ENCODE data around the gene ZC3H13.
A peak's percentile ranks its signal among the peaks of the same experiment; 100 is the strongest.

The ZC3H13 gene

DNA sequence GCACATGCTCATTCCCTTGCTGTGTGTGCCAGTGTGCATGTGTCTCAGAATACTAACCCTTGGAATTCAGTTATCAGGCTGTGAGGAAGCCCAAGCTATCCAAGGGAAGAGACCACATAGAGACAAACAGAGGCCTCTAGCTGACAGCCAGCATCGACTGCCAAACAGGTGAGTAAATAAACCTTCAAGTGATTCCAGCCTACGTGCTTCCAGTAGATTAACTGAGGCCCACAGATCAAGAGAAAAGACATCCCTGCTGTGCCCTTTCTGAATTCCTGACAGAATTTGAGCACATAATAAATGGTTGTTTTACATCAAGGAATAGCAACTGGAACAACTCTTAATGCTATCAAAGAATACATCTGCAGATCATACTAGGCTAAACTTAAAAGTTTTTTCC, 17.5 kb downstream of the ZC3H13 start:
- TF ChIP-seq RAD21 (IDR thresholded peaks at IDR 0.05; ENCODE audit: low read depth) (no peak), TCF12 (IDR thresholded peaks at IDR 0.05; ENCODE audit: low read depth) (no peak)

DNA sequence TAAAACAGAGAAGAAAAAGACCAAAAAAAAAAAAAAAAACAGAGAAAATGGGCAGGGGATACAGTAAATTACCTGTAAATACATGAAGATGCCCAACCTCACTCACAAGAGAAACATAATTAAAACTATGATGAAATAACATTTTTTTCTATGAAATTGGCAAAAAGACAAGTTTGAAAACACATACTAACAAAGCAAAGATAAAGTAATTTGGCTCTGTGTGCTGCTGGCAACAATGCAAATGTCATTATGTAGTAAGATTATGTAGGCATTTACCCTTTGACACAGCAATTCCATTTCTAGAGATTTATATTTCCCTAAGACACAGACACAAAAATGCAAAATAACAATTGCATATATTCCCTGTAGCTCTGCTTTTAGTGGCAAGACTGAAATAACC, 20.2 kb downstream of the ZC3H13 start:
- no peak for TF ChIP-seq NFIC (IDR thresholded peaks at IDR 0.05)
- TF ChIP-seq, protein P1, sequence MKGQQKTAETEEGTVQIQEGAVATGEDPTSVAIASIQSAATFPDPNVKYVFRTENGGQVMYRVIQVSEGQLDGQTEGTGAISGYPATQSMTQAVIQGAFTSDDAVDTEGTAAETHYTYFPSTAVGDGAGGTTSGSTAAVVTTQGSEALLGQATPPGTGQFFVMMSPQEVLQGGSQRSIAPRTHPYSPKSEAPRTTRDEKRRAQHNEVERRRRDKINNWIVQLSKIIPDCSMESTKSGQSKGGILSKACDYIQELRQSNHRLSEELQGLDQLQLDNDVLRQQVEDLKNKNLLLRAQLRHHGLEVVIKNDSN (IDR thresholded peaks at IDR 0.05) = no peak
- TF ChIP-seq CEBPB (IDR thresholded peaks at IDR 0.05) = no peak
- TF ChIP-seq, protein P2, sequence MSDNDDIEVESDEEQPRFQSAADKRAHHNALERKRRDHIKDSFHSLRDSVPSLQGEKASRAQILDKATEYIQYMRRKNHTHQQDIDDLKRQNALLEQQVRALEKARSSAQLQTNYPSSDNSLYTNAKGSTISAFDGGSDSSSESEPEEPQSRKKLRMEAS (IDR thresholded peaks at IDR 0.05) = no peak
- TF ChIP-seq CREB1 (IDR thresholded peaks at IDR 0.05; ENCODE audit: low read depth) = no peak
- TF ChIP-seq TAF1 (IDR thresholded peaks at IDR 0.05; ENCODE audit: low read depth) = no peak
- TF ChIP-seq RAD21 (IDR thresholded peaks at IDR 0.05; ENCODE audit: low read depth) = no peak
- no peak for TF ChIP-seq EGR1 (IDR thresholded peaks at IDR 0.05)
- TF ChIP-seq, protein P3, sequence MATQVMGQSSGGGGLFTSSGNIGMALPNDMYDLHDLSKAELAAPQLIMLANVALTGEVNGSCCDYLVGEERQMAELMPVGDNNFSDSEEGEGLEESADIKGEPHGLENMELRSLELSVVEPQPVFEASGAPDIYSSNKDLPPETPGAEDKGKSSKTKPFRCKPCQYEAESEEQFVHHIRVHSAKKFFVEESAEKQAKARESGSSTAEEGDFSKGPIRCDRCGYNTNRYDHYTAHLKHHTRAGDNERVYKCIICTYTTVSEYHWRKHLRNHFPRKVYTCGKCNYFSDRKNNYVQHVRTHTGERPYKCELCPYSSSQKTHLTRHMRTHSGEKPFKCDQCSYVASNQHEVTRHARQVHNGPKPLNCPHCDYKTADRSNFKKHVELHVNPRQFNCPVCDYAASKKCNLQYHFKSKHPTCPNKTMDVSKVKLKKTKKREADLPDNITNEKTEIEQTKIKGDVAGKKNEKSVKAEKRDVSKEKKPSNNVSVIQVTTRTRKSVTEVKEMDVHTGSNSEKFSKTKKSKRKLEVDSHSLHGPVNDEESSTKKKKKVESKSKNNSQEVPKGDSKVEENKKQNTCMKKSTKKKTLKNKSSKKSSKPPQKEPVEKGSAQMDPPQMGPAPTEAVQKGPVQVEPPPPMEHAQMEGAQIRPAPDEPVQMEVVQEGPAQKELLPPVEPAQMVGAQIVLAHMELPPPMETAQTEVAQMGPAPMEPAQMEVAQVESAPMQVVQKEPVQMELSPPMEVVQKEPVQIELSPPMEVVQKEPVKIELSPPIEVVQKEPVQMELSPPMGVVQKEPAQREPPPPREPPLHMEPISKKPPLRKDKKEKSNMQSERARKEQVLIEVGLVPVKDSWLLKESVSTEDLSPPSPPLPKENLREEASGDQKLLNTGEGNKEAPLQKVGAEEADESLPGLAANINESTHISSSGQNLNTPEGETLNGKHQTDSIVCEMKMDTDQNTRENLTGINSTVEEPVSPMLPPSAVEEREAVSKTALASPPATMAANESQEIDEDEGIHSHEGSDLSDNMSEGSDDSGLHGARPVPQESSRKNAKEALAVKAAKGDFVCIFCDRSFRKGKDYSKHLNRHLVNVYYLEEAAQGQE (IDR thresholded peaks at IDR 0.05; ENCODE audit: low read depth) = no peak
- no peak for TF ChIP-seq ZBTB7A (IDR thresholded peaks at IDR 0.05; ENCODE audit: low read depth)
- no peak for TF ChIP-seq YY1 (IDR thresholded peaks at IDR 0.05; ENCODE audit: low read depth)
- no peak for TF ChIP-seq EP300 (IDR thresholded peaks at IDR 0.05; ENCODE audit: borderline replicate concordance)
- TF ChIP-seq TEAD4 (IDR thresholded peaks at IDR 0.05) = no peak
- TF ChIP-seq FOXM1 (IDR thresholded peaks at IDR 0.05; ENCODE audit: borderline replicate concordance, low read depth) = no peak
- TF ChIP-seq TCF12 (IDR thresholded peaks at IDR 0.05; ENCODE audit: low read depth) = no peak

DNA sequence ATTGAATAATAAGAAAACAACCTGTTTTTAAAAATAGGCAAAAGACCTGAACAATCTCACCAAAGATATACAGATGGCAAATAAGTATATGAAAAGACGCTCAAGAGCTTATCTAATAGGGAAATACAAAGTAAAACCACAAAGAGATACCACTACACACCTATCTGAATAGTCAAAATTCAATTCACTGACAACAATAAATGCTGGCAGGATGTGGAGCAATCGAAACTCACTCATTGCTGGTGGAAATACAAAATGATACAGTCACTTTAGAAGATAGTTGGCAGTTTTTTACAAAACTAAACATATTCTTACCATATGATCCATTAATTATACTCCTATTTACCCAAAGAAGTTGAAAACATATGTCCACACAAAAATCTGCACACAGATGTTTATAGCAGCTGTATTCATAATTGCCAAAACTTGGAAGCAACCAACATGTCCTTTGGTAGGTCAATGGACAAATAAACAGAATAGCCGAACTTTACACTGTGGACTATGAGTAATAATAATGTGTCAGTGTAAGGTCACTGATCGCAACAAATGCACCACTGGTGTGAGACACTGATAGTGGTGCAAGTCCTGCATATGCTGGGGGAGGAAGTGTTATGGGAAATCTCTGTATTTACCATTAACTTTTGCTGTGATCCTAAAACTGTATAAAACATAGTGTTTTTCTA, 20.8 kb downstream of the ZC3H13 start:
- TF ChIP-seq, protein P1 (IDR thresholded peaks at IDR 0.05) = no peak
- TF ChIP-seq CEBPB (IDR thresholded peaks at IDR 0.05) = no peak
- no peak for TF ChIP-seq NFIC (IDR thresholded peaks at IDR 0.05)
- TF ChIP-seq FOXM1 (IDR thresholded peaks at IDR 0.05; ENCODE audit: borderline replicate concordance, low read depth) = no peak
- no peak for TF ChIP-seq ZBTB7A (IDR thresholded peaks at IDR 0.05; ENCODE audit: low read depth)
- TF ChIP-seq TEAD4 (IDR thresholded peaks at IDR 0.05) = no peak
- no peak for TF ChIP-seq CREB1 (IDR thresholded peaks at IDR 0.05; ENCODE audit: low read depth)
- TF ChIP-seq EGR1 (IDR thresholded peaks at IDR 0.05) = no peak
- no peak for TF ChIP-seq YY1 (IDR thresholded peaks at IDR 0.05; ENCODE audit: low read depth)
- TF ChIP-seq, protein P3 (IDR thresholded peaks at IDR 0.05; ENCODE audit: low read depth) = no peak
- no peak for TF ChIP-seq EP300 (IDR thresholded peaks at IDR 0.05; ENCODE audit: borderline replicate concordance)
- no peak for TF ChIP-seq TAF1 (IDR thresholded peaks at IDR 0.05; ENCODE audit: low read depth)
- no peak for TF ChIP-seq TCF12 (IDR thresholded peaks at IDR 0.05; ENCODE audit: low read depth)
- TF ChIP-seq RAD21 (IDR thresholded peaks at IDR 0.05; ENCODE audit: low read depth) = no peak
- TF ChIP-seq, protein P2 (IDR thresholded peaks at IDR 0.05) = no peak

DNA sequence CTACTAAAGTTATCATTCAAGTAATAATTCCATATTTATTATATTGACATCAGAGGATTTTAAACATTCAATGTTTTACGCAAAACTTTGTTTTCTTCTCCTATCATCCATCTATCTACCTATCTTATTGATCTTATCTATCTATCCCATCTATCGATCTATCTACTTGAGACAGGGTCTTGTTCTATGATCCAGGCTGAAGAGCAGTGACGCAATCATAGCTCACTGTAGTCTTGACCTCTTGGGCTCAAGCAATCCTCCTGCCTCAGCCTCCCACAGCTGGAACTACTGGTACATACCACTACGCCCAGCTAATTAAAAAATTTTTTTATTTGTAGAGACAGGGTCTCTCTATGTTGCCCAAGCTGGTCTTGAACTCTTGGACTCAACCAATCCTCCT, 27.4 kb downstream of the ZC3H13 start:
- TF ChIP-seq NFIC (IDR thresholded peaks at IDR 0.05) (no peak), CEBPB (IDR thresholded peaks at IDR 0.05) (0 out of 2 replicates have a peak, but pooled peaks have one; percentile 21)

DNA sequence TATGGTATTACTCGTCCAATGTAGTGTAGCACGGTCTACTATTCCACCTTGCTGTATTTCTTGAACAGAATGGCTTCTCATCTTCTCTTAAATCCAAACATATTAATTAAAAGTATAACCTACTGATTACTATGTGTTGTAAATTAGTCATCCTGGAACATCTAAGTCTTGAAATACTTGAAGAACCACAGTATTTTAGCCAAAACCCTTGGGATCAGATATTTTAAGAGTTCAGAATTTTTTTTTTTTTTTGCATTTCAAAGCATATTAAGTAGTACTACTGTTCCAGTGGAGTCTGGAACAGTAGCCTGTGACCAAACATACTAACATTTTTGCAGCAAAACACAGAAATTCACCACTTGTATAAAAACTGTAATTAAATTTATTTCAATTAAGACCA, 30.1 kb downstream of the ZC3H13 start:
- no peak for TF ChIP-seq CEBPB (IDR thresholded peaks at IDR 0.05)
- no peak for TF ChIP-seq ZBTB7A (IDR thresholded peaks at IDR 0.05; ENCODE audit: low read depth)
- no peak for TF ChIP-seq YY1 (IDR thresholded peaks at IDR 0.05; ENCODE audit: low read depth)
- TF ChIP-seq EGR1 (IDR thresholded peaks at IDR 0.05) = no peak
- no peak for TF ChIP-seq TEAD4 (IDR thresholded peaks at IDR 0.05)
- no peak for TF ChIP-seq EP300 (IDR thresholded peaks at IDR 0.05; ENCODE audit: borderline replicate concordance)
- TF ChIP-seq RAD21 (IDR thresholded peaks at IDR 0.05; ENCODE audit: low read depth) = no peak
- TF ChIP-seq CREB1 (IDR thresholded peaks at IDR 0.05; ENCODE audit: low read depth) = no peak
- TF ChIP-seq, protein P1 (IDR thresholded peaks at IDR 0.05) = no peak
- no peak for TF ChIP-seq TAF1 (IDR thresholded peaks at IDR 0.05; ENCODE audit: low read depth)
- TF ChIP-seq TCF12 (IDR thresholded peaks at IDR 0.05; ENCODE audit: low read depth) = no peak
- TF ChIP-seq, protein P3 (IDR thresholded peaks at IDR 0.05; ENCODE audit: low read depth) = no peak
- no peak for TF ChIP-seq FOXM1 (IDR thresholded peaks at IDR 0.05; ENCODE audit: borderline replicate concordance, low read depth)
- no peak for TF ChIP-seq NFIC (IDR thresholded peaks at IDR 0.05)
- TF ChIP-seq, protein P2 (IDR thresholded peaks at IDR 0.05) = no peak

Measured in Ishikawa (cell line).